Kidney epithelial cell (primary cell): ENCODE results near the gene CLEC4M. TPM values are rescaled to one million over a fixed set of nuclear protein-coding genes. Genes with fewer than 3 reads are reported as not detected.
"Not testable (repeated sequence)": the region's sequence is repeated elsewhere in the genome, so short reads cannot be mapped to it uniquely, and the experiment has no call there.

ENCODE experiments used
- DNase-seq: peaks from one replicate; pipeline ENCODE4 v3.0.0-alpha.2; 2010; ENCODE audit warnings: low read depth
- H3K27me3 ChIP-seq: 2 replicates; pipeline ENCODE4 v1.6.0; 2011; ENCODE audit warnings: low read length; ENCODE audit not compliant: control insufficient read depth, insufficient read depth
- H3K36me3 ChIP-seq: 2 replicates; pipeline ENCODE4 v1.5.1; 2011; ENCODE audit warnings: low read length; ENCODE audit not compliant: control insufficient read depth, insufficient read depth
- H3K4me3 ChIP-seq: 2 replicates; pipeline ENCODE4 v1.5.1; 2011; ENCODE audit warnings: low read depth, mild to moderate bottlenecking, control low read depth, low read length
- CTCF ChIP-seq: IDR thresholded peaks from 2 replicates; pipeline ENCODE4 v1.5.1; 2011; ENCODE audit warnings: mild to moderate bottlenecking, moderate library complexity, low read length, control low read depth, inconsistent platforms; ENCODE audit not compliant: insufficient read depth, poor library complexity, severe bottlenecking
- total RNA-seq: library from RNA; depleted of rRNA; stranded (reverse); fragments of >200 nt; gene quantifications from 2 replicates; pipeline ENCODE4 v1.2.3, GENCODE V29; 2015

CLEC4M gene
- total RNA-seq, 1 donor from 2014 or later = not detected

DNA sequence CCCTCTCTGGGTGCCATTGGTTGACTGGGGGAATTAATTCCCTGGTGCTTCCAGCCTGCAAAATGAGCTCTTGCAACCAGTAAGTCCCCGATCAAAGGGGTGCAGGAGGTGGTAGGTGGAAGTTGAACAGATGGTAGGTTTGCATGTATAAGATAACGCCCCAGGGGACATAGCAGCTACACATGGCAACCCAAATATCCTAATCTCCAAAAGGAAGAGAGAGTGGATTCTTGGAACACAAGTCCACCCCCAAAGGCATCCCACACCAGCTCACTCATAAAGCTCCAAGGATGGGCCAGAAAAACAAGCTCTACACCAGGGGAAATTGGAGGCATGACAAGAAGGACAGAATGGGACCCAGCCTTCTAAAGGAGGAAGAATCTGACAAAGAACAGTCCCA is 20.5 kb upstream of the CLEC4M start:
- no peaks in the 10 kb centered on the region for H3K36me3 ChIP-seq
- TF ChIP-seq CTCF = no peak
- H3K4me3 ChIP-seq = no peak overlapping the region
- no peaks in the 10 kb centered on the region for H3K27me3 ChIP-seq
- no peak for DNase-seq

DNA sequence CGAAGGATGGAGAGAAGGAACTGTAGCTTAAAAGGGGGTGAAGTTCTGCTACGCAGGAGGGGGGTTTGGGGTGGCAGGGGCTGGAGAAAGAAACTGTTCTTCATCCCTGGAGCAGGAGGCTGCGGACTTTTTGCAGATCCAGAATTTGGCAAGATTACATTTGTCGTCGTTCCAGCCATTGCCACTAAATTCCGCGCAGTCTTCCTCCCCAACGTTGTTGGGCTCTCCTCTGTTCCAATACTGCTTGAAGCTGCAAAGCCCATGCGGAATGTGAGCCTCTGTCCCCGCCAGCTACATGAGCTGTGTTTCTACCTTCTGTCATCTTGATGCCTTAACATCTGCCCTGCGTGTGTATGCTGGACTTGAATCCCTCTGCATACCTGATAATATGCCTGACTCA is 20.1 kb upstream of the CLEC4M start:
- H3K36me3 ChIP-seq = no peaks in the 10 kb centered on the region
- no peak for DNase-seq
- H3K4me3 ChIP-seq = no peak overlapping the region
- TF ChIP-seq CTCF = no peak
- H3K27me3 ChIP-seq = no peaks in the 10 kb centered on the region

GRCh38 chr19:7743425-7743841 is 19.6 kb upstream of the CLEC4M start:
- H3K4me3 ChIP-seq = no peak overlapping the region
- H3K27me3 ChIP-seq = no peaks in the 10 kb centered on the region
- H3K36me3 ChIP-seq = no peaks in the 10 kb centered on the region
- no peak for TF ChIP-seq CTCF
- DNase-seq = no peak

- no peaks in the 10 kb centered on the region for H3K36me3 ChIP-seq
- no peak overlapping the region for H3K4me3 ChIP-seq
- TF ChIP-seq CTCF = no peak
- H3K27me3 ChIP-seq = no peaks in the 10 kb centered on the region
- no peak for DNase-seq
These were observed 18.8 kb upstream of the CLEC4M start for GRCh38 chr19:7744199-7744786.

DNA sequence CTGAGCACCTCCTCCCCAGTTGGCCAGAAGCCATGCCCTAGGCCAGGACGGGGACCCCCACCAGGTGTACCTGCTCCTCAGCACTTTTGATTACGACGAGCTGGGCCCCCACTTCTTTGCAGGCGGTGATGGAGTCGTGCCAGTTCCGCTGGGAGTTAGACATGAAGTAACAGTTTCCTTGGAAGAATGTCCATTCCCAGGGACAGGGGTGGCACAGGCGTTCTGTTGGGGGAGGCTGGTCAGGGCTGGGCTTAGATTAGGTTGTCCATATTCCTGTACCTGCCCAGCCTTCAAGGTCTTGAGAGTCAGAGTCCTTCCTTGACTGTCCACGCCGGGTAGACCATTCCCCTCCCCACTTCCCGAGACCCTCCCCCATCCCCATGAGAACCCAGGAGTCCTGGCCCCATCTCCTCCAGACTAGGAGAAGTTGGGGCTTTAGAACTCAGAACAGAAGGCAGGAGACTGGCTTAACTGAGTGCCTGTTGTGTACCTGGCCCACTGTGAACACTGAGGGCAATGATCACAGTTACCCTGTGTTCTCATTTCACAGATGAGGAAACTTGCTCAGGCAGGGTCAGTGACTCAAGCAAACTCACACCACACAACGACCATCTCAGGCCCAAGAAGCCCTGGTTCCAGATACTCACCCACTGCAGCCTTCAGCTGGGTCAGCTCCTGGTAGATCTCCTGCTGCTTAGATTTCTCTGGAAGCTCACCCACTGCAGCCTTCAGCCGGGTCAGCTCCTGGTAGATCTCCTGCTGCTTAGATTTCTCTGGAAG is 18.0 kb upstream of the CLEC4M start:
- H3K4me3 ChIP-seq = no peak overlapping the region
- no peak for TF ChIP-seq CTCF
- no peaks in the 10 kb centered on the region for H3K27me3 ChIP-seq
- H3K36me3 ChIP-seq = no peaks in the 10 kb centered on the region
- DNase-seq = no peak

- not testable (repeated sequence) for DNase-seq, H3K36me3 ChIP-seq, H3K4me3 ChIP-seq, H3K27me3 ChIP-seq
These were observed 16.7 kb upstream of the CLEC4M start for GRCh38 chr19:7746306-7746705.
